ENCODE data around the gene ITGA6.

ITGA6 gene

DNA sequence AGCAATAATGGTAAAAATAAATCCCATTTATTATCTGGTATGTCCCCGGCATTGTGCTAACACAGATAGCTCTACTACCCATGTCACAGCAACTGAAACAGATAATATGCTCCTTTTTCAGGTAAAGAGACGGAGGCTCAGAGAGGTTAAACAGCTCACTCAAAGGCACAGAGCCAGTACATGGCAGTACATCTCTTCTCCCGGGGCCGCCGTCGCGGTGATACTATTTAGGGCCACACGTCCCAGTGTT lies 127.8 kb downstream of the ITGA6 start:
- TF ChIP-seq, protein P1, sequence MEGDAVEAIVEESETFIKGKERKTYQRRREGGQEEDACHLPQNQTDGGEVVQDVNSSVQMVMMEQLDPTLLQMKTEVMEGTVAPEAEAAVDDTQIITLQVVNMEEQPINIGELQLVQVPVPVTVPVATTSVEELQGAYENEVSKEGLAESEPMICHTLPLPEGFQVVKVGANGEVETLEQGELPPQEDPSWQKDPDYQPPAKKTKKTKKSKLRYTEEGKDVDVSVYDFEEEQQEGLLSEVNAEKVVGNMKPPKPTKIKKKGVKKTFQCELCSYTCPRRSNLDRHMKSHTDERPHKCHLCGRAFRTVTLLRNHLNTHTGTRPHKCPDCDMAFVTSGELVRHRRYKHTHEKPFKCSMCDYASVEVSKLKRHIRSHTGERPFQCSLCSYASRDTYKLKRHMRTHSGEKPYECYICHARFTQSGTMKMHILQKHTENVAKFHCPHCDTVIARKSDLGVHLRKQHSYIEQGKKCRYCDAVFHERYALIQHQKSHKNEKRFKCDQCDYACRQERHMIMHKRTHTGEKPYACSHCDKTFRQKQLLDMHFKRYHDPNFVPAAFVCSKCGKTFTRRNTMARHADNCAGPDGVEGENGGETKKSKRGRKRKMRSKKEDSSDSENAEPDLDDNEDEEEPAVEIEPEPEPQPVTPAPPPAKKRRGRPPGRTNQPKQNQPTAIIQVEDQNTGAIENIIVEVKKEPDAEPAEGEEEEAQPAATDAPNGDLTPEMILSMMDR (IDR thresholded peaks at IDR 0.05; ENCODE audit: control insufficient read depth, extremely low read depth, insufficient read depth) = no peak
- no peak for DNase-seq (ENCODE audit: low read depth)

More for the DNA sequence above, 127.8 kb downstream of the ITGA6 start:
- peak overlapping the region; percentile 67 for H3K4me3 ChIP-seq (ENCODE audit: low read depth, low read length)
